K562 (cell line): ENCODE measurements around the gene CDH8. TPM values are rescaled to one million over a fixed set of nuclear protein-coding genes. Genes with fewer than 3 reads are reported as not detected.

ENCODE experiments used
- ATAC-seq: fragments of 200-7000 bp; cut with Tn5 transposase; 3 replicates; pipeline ENCODE4 v1.9.1; 2020; ENCODE audit warnings: moderate library complexity
- BruUV-seq: library from RNA; stranded (reverse); fragments of 400-500 nt; replicated peaks from 2 replicates; lab custom pipeline; 2021; lab: Mats Ljungman, UMichigan
- CTCF ChIA-PET: fragments of 300-600 bp; formaldehyde crosslinking; extraction: SDS; loops from one replicate; lab custom pipeline; 2021; ENCODE audit warnings: low intra/inter-chr PET ratio; lab: Yijun Ruan, JAX
- POLR2A ChIA-PET: fragments of 300-600, 350-650 bp; sonication (Branson Sonifier 250); formaldehyde crosslinking; extraction: SDS; loops from one replicate; lab custom pipeline; 2021; ENCODE audit warnings: antibody characterized with exemption, inconsistent platforms; lab: Yijun Ruan, JAX
- DNase-seq, 4 experiments: peaks; one replicate each; pipeline versions ENCODE4 v3.0.0 to v3.0.0-alpha.2; 2011 to 2018; ENCODE audit warnings: low spot score in 3 of 4, mixed read lengths in 3 of 4; ENCODE audit errors: extremely low read depth in 1 of 4
- FAIRE-seq: peaks from 2 replicates; lab custom pipeline; 2011; peaks lifted over from hg19 to GRCh38; lab: Jason Lieb, UNC
- H2AFZ ChIP-seq: 2 replicates; pipeline ENCODE4 v1.6.0; 2011; ENCODE audit warnings: low read depth, low read length, control low read depth, inconsistent platforms
- H3K27ac ChIP-seq: fragments of 200-600 bp; 3 replicates; pipeline ENCODE4 v1.8.0; 2011; ENCODE audit warnings: low read depth, mild to moderate bottlenecking, control low read depth, inconsistent platforms, low read length, moderate library complexity, mixed read lengths; ENCODE audit errors: extremely low read depth
- H3K27me3 ChIP-seq, 2 experiments: fragments of 300-600 bp in 1 of 2; 2 replicates in 1 of 2; 3 replicates in 1 of 2; pipeline versions ENCODE4 v1.6.0 to v1.8.0; 2011; ENCODE audit warnings: inconsistent platforms in 2 of 2, low read length in 2 of 2, mild to moderate bottlenecking in 1 of 2, mixed read lengths in 1 of 2, moderate library complexity in 1 of 2; ENCODE audit not compliant: control insufficient read depth in 2 of 2, insufficient read depth in 2 of 2
- H3K36me3 ChIP-seq: fragments of 300-600 bp; 3 replicates; pipeline ENCODE4 v1.8.0; 2011; ENCODE audit warnings: mild to moderate bottlenecking, low read length, inconsistent platforms; ENCODE audit not compliant: control insufficient read depth, insufficient read depth
- H3K4me1 ChIP-seq, 2 experiments: fragments of 200-600 bp in 1 of 2; replicated peaks in 1 of 2; 2 replicates in 1 of 2; 3 replicates in 1 of 2; pipeline versions ENCODE4 v1.5.1 to v1.8.0; 2011; ENCODE audit warnings: inconsistent platforms in 2 of 2, low read length in 2 of 2, mild to moderate bottlenecking in 1 of 2, mixed read lengths in 1 of 2, moderate library complexity in 1 of 2; ENCODE audit not compliant: control insufficient read depth in 2 of 2, insufficient read depth in 2 of 2
- H3K4me2 ChIP-seq: 2 replicates; pipeline ENCODE4 v1.6.1; 2011; ENCODE audit warnings: low read length, control low read depth, inconsistent platforms, mixed read lengths; ENCODE audit not compliant: insufficient read depth
- H3K4me3 ChIP-seq: fragments of 200-600 bp; sonication (generic), shearing (Covaris generic); 2 replicates; pipeline ENCODE4 v1.5.1; 2016; ENCODE audit warnings: control low read depth, inconsistent platforms
- H3K79me2 ChIP-seq: fragments of 200-600 bp; 3 replicates; pipeline ENCODE4 v1.8.0; 2011; ENCODE audit warnings: low read length, inconsistent platforms; ENCODE audit not compliant: control insufficient read depth, insufficient read depth
- H3K9ac ChIP-seq, 2 experiments: 2 replicates each; pipeline versions ENCODE4 v1.6.0 to v1.6.1; 2011; ENCODE audit warnings: low read depth in 2 of 2, low read length in 2 of 2, control low read depth in 1 of 2, inconsistent platforms in 1 of 2, mild to moderate bottlenecking in 1 of 2, mixed read lengths in 1 of 2; ENCODE audit not compliant: insufficient read depth in 1 of 2
- H3K9me1 ChIP-seq: one replicate; pipeline ENCODE4 v1.6.0; 2011; ENCODE audit warnings: inconsistent platforms, mild to moderate bottlenecking, low read length, moderate library complexity; ENCODE audit not compliant: control insufficient read depth, insufficient read depth
- H3K9me3 ChIP-seq: replicated peaks from 2 replicates; pipeline ENCODE4 v1.5.1; 2011; ENCODE audit warnings: low read depth, low read length, inconsistent platforms; ENCODE audit not compliant: control insufficient read depth, insufficient read depth
- H4K20me1 ChIP-seq: replicated peaks from 2 replicates; pipeline ENCODE4 v1.6.1; 2011; ENCODE audit warnings: low read length, inconsistent platforms, mixed read lengths; ENCODE audit not compliant: control insufficient read depth, insufficient read depth
- PHB2 ChIP-seq: fragments of 450-650 bp; IDR thresholded peaks from 2 replicates; pipeline ENCODE4 v1.6.1; 2017; ENCODE audit warnings: low read depth
- TAF15 ChIP-seq: fragments of 200-400 bp; formaldehyde crosslinking; IDR thresholded peaks from 2 replicates; pipeline ENCODE4 v1.6.1; 2017; ENCODE audit warnings: mild to moderate bottlenecking, low read depth, low read length, moderate library complexity
- ZC3H4 ChIP-seq: sonication (generic); formaldehyde crosslinking; IDR thresholded peaks from 2 replicates; pipeline ENCODE4 v1.9.0; 2021; ENCODE audit warnings: missing genetic modification reagents, borderline replicate concordance
- ZNF316 ChIP-seq: fragments of 450-650 bp; IDR thresholded peaks from 2 replicates; pipeline ENCODE4 v1.6.1; 2016
- ZNF695 ChIP-seq: fragments of 450-650 bp; formaldehyde crosslinking; IDR thresholded peaks from 2 replicates; pipeline ENCODE4 v1.4.0; 2020; ENCODE audit warnings: mild to moderate bottlenecking, moderate library complexity
- ZNF707 ChIP-seq: fragments of 250-450 bp; sonication (Bioruptor Pico); conservative IDR thresholded peaks from 2 replicates; pipeline ENCODE4 v1.8.0; 2022; ENCODE audit warnings: inconsistent platforms, mild to moderate bottlenecking, moderate library complexity
- WGBS: fragments of 100-300 bp; shearing (Covaris generic); methylation state at CpG from one replicate; pipeline ENCODE4 v1.1.6; 2016; ENCODE audit warnings: low coverage, mixed read lengths; ENCODE audit not compliant: insufficient coverage; ENCODE audit errors: missing lambda C conversion rate; 5-methylcytosine and 5-hydroxymethylcytosine counted together
- in situ Hi-C: fragments of 300-500 bp; cut with MboI; formaldehyde crosslinking; loops from 4 replicates; pipeline ENCODE4 v1.15.0; 2018; ENCODE audit warnings: inconsistent platforms, mixed read lengths
- intact Hi-C: fragments of 100-400 bp; cut with micrococcal nuclease; formaldehyde crosslinking; loops from 2 replicates; pipeline ENCODE4 v1.14.2; 2022
- polyA plus RNA-seq, 8 experiments: library from polyadenylated mRNA; depleted of rRNA in 4 of 8; stranded (reverse) in 5 of 8; unstranded in 3 of 8; fragments of >200 nt; fragmentation: Nextera tagmentation in 2 of 8; fragmentation: Illumina TruSeq in 1 of 8; extraction: Ambion mirVana in 2 of 8; extraction: Trizol in 1 of 8; gene quantifications; 2 replicates each; pipeline versions ENCODE4 v1.2.1 to v1.2.3, GENCODE V29; 2011 to 2014; ENCODE audit warnings: inconsistent platforms in 1 of 8, missing spikeins in 1 of 8
- total RNA-seq, 7 experiments: library from RNA; depleted of rRNA in 6 of 7; stranded (reverse); fragments of >200 nt in 6 of 7; fragmentation: Illumina TruSeq in 2 of 7; extraction: Trizol in 2 of 7; gene quantifications; 2 replicates each; pipeline versions ENCODE4 v1.2.1 to v1.2.3, GENCODE V29; 2011 to 2021; ENCODE audit warnings: low replicate concordance in 1 of 7
- TF ChIP-seq, protein P1 (sequence below): fragments of 250-450 bp; sonication (Bioruptor Pico); IDR thresholded peaks from 2 replicates; pipeline ENCODE4 v1.4.0; 2020
- TF ChIP-seq, protein P2 (sequence below): fragments of 250-450 bp; sonication (Bioruptor Pico); IDR thresholded peaks from 2 replicates; pipeline ENCODE4 v1.4.0; 2020; ENCODE audit warnings: mild to moderate bottlenecking, moderate library complexity
- TF ChIP-seq, protein P3 (sequence below): fragments of 250-450 bp; sonication (Bioruptor Pico); IDR thresholded peaks from 2 replicates; pipeline ENCODE4 v1.8.0; 2022; ENCODE audit warnings: moderate library complexity, mild to moderate bottlenecking, inconsistent platforms

Gene CDH8
- total and polyA plus RNA-seq, 9 of the 15 experiments (the other 6 are each of a cell fraction or from before 2014, with no cell fraction given): 0.22 to 1.4 (median 0.42) TPM; not detected in 4

DNA sequence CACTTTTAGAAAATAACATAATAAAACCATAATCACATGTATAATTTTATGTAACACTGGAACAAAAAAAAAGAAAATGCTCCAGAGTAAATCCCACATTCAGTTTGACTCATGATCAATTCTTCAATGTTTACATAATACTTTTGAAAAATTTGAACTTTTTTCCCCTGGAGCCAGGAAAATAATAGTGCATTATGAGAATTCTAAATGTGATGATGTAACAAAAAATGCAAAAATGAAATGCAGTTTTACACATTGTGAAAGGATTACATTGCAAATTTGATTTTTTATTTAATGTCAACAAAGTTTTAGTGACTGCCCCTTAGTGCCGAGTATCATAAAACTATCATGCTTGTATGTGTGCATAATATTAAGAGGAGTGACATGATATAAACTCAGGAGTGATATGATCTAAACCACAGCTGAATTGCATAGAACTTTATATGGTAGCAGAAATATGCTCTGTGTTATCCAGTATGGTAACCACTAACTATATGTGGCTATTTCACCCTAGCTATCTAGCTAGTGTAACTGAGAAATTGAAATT, 238.2 kb downstream of the CDH8 start:
- DNase-seq: no peak

DNA sequence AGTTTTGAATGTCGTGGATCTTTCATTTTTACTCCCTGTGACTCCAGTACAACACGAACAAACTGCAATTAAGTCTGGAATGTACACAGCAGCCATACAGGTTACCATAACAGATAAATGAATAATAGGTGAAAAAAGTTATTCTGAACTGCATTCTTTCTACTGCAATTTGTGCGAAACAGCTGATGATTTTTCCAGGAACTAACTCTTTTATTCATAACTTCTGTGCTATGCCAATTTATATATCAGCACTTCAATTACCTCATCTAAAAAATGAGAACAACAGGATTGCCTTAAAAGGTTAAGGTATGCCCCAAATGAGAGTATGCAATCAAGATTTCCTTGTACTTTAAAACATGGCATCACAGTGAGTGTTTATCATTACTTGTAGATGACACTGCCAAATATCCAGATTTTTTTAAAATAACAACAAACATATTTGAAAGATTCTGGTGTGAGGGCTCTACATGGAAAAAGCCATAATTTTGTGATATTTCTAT, 238.9 kb downstream of the CDH8 start:
- FAIRE-seq (no peak), ATAC-seq (no peak), DNase-seq (no peak)
- in situ Hi-C loops (no loop called here), intact Hi-C loops (no loop called here)
- ChIA-PET CTCF (no interaction called here), POLR2A (no interaction called here)
- TF ChIP-seq ZNF707 (CRISPR knock-in tag) (no peak), TAF15 (no peak), ZC3H4 (CRISPR knock-in tag) (no peak)
- TF ChIP-seq, protein P1, sequence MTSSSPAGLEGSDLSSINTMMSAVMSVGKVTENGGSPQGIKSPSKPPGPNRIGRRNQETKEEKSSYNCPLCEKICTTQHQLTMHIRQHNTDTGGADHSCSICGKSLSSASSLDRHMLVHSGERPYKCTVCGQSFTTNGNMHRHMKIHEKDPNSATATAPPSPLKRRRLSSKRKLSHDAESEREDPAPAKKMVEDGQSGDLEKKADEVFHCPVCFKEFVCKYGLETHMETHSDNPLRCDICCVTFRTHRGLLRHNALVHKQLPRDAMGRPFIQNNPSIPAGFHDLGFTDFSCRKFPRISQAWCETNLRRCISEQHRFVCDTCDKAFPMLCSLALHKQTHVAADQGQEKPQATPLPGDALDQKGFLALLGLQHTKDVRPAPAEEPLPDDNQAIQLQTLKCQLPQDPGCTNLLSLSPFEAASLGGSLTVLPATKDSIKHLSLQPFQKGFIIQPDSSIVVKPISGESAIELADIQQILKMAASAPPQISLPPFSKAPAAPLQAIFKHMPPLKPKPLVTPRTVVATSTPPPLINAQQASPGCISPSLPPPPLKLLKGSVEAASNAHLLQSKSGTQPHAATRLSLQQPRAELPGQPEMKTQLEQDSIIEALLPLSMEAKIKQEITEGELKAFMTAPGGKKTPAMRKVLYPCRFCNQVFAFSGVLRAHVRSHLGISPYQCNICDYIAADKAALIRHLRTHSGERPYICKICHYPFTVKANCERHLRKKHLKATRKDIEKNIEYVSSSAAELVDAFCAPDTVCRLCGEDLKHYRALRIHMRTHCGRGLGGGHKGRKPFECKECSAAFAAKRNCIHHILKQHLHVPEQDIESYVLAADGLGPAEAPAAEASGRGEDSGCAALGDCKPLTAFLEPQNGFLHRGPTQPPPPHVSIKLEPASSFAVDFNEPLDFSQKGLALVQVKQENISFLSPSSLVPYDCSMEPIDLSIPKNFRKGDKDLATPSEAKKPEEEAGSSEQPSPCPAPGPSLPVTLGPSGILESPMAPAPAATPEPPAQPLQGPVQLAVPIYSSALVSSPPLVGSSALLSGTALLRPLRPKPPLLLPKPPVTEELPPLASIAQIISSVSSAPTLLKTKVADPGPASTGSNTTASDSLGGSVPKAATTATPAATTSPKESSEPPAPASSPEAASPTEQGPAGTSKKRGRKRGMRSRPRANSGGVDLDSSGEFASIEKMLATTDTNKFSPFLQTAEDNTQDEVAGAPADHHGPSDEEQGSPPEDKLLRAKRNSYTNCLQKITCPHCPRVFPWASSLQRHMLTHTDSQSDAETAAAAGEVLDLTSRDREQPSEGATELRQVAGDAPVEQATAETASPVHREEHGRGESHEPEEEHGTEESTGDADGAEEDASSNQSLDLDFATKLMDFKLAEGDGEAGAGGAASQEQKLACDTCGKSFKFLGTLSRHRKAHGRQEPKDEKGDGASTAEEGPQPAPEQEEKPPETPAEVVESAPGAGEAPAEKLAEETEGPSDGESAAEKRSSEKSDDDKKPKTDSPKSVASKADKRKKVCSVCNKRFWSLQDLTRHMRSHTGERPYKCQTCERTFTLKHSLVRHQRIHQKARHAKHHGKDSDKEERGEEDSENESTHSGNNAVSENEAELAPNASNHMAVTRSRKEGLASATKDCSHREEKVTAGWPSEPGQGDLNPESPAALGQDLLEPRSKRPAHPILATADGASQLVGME (CRISPR knock-in tag): no peak
- TF ChIP-seq, protein P2, sequence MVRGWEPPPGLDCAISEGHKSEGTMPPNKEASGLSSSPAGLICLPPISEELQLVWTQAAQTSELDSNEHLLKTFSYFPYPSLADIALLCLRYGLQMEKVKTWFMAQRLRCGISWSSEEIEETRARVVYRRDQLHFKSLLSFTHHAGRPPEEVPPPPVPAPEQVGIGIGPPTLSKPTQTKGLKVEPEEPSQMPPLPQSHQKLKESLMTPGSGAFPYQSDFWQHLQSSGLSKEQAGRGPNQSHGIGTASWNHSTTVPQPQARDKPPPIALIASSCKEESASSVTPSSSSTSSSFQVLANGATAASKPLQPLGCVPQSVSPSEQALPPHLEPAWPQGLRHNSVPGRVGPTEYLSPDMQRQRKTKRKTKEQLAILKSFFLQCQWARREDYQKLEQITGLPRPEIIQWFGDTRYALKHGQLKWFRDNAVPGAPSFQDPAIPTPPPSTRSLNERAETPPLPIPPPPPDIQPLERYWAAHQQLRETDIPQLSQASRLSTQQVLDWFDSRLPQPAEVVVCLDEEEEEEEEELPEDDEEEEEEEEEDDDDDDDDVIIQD: no peak
- no peaks in the 10 kb centered on the region for H3K27me3 ChIP-seq
- H3K4me3 ChIP-seq: no peak overlapping the region
- no peaks in the 10 kb centered on the region for H3K79me2 ChIP-seq
- no peaks in the 10 kb centered on the region for H3K9me1 ChIP-seq
- H3K36me3 ChIP-seq: no peaks in the 10 kb centered on the region
- 0% methylated on average over 3 of the region's 3 CpGs for WGBS
- H3K9ac ChIP-seq: no peak overlapping the region
- H3K27ac ChIP-seq: no peak overlapping the region
- H3K4me1 ChIP-seq: no peaks in the 10 kb centered on the region
- H3K9me3 ChIP-seq: no peaks in the 10 kb centered on the region; the same call in 1 of the 2 replicates
- no peak overlapping the region for H2AFZ ChIP-seq
- no TSS peak for BruUV-seq
- no peak overlapping the region for H3K4me2 ChIP-seq
- H4K20me1 ChIP-seq: no peaks in the 10 kb centered on the region

More for the DNA sequence above, 238.2 kb downstream of the CDH8 start:
- H3K4me3 ChIP-seq: no peak overlapping the region
- CTCF ChIA-PET: no interaction called here
- TF ChIP-seq, protein P3, sequence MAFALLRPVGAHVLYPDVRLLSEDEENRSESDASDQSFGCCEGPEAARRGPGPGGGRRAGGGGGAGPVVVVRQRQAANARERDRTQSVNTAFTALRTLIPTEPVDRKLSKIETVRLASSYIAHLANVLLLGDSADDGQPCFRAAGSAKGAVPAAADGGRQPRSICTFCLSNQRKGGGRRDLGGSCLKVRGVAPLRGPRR (CRISPR knock-in tag): no peak
- no peak for TF ChIP-seq PHB2
- peak; percentile 32; the same call in 1 of the 2 replicates for TF ChIP-seq ZNF316
- TF ChIP-seq ZNF695 (CRISPR knock-in tag): no peak
- TF ChIP-seq, all 486 proteins: peak for 1
- ATAC-seq (no peak), FAIRE-seq (no peak)
- in situ Hi-C loops (no loop called here), intact Hi-C loops (no loop called here)
- H3K27ac ChIP-seq: no peak overlapping the region
- no TSS peak for BruUV-seq
- H2AFZ ChIP-seq: no peak overlapping the region
- H3K4me1 ChIP-seq: no peaks in the 10 kb centered on the region
- no peaks in the 10 kb centered on the region for H3K9me1 ChIP-seq
- no peaks in the 10 kb centered on the region for H4K20me1 ChIP-seq
- H3K79me2 ChIP-seq: no peaks in the 10 kb centered on the region
- H3K9ac ChIP-seq: no peak overlapping the region
- H3K36me3 ChIP-seq: no peaks in the 10 kb centered on the region
- POLR2A ChIA-PET: no interaction called here
- H3K4me2 ChIP-seq: no peak overlapping the region
- WGBS: 0% methylated on average over 1 of the region's 1 CpG
- no peaks in the 10 kb centered on the region for H3K27me3 ChIP-seq
- no peaks in the 10 kb centered on the region; the same call in 1 of the 2 replicates for H3K9me3 ChIP-seq
